SK-N-MC (cell line): ENCODE results near the gene DPP10.

Source experiments
- EZH2 ChIP-seq: fragments of 200-600 bp; sonication (generic); IDR thresholded peaks from one replicate; pipeline ENCODE4 v1.6.1; 2017; ENCODE audit warnings: antibody characterized with exemption
- FOXP2 ChIP-seq: optimal IDR thresholded peaks from 2 replicates; pipeline ENCODE3; 2011; ENCODE audit warnings: mild to moderate bottlenecking, moderate library complexity; ENCODE audit not compliant: insufficient read depth; ENCODE audit errors: extremely low read length, control extremely low read depth
- POLR2AphosphoS5 ChIP-seq: IDR thresholded peaks from 2 replicates; pipeline ENCODE4 v1.6.1; 2012; ENCODE audit warnings: mild to moderate bottlenecking, low read depth, low read length, borderline replicate concordance

GRCh38 chr2:114729026-114729425, 286.6 kb downstream of the DPP10 start:
- no peak for TF ChIP-seq POLR2AphosphoS5
- no peak for TF ChIP-seq EZH2
- no peak for TF ChIP-seq FOXP2
